Measurements from ENCODE around the gene DHH. TPM values are rescaled to one million over a fixed set of nuclear protein-coding genes. Genes with fewer than 3 reads are reported as not detected.
"Not testable (repeated sequence)": the region's sequence is repeated elsewhere in the genome, so short reads cannot be mapped to it uniquely, and the experiment has no call there.

The DHH gene
- total RNA-seq, 2 experiments from 2014 or later = 0.06 to 0.17 TPM

DNA sequence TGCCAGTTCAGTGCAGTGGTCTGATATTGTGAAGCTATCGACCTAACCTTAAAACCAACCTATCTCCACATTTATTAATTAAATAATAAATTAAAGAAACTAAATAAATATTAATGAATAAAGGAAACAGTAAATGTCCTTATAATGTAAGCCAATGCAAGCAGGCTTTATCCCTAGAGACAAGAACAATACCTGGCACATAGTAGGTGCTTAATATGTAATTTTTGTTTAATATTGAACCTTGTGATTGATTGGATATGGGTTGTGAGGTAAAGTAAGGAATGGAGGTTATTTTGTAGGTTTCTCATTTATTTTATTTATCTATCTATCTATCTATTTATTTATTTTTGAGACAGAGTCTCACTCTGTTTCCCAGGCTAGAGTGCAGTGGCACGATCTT lies 44.4 kb upstream of the DHH start:
- intact Hi-C loops (cut with micrococcal nuclease; ENCODE audit: unreplicated experiment) = no loop called here
- H3K79me2 ChIP-seq (ENCODE audit: insufficient read depth, low read depth, low read length) = peaks cover 10% of the 10 kb centered on the region
- no peak for DNase-seq (ENCODE audit: low spot score)
- H3K9me3 ChIP-seq (ENCODE audit: low read length) = no peaks in the 10 kb centered on the region
- no peaks in the 10 kb centered on the region for H4K20me1 ChIP-seq (ENCODE audit: insufficient read depth, low read length)
- ChIA-PET POLR2A (interaction anchor here (0.5 to 1.1 kb wide), 2 partner anchors 11 to 40 kb away, joined by 5 to 6 read pairs; no protein-coding TSS in a partner anchor), CTCF (ENCODE audit: unreplicated experiment) (no interaction called here)
- no peak overlapping the region for H3K4me2 ChIP-seq (ENCODE audit: low read length)
- TF ChIP-seq, protein P1, sequence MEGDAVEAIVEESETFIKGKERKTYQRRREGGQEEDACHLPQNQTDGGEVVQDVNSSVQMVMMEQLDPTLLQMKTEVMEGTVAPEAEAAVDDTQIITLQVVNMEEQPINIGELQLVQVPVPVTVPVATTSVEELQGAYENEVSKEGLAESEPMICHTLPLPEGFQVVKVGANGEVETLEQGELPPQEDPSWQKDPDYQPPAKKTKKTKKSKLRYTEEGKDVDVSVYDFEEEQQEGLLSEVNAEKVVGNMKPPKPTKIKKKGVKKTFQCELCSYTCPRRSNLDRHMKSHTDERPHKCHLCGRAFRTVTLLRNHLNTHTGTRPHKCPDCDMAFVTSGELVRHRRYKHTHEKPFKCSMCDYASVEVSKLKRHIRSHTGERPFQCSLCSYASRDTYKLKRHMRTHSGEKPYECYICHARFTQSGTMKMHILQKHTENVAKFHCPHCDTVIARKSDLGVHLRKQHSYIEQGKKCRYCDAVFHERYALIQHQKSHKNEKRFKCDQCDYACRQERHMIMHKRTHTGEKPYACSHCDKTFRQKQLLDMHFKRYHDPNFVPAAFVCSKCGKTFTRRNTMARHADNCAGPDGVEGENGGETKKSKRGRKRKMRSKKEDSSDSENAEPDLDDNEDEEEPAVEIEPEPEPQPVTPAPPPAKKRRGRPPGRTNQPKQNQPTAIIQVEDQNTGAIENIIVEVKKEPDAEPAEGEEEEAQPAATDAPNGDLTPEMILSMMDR (conservative IDR thresholded peaks at IDR 0.05; ENCODE audit: low read length) = no peak
- no peak for TF ChIP-seq EZH2phosphoT487 (IDR thresholded peaks at IDR 0.05; ENCODE audit: borderline replicate concordance, low read depth, low read length)
- BruUV-seq (replicated peaks) = no TSS peak
- H3K27ac ChIP-seq (ENCODE audit: low read depth, low read length, poor library complexity, severe bottlenecking) = no peak overlapping the region
- peaks cover 8% of the 10 kb centered on the region for H3K36me3 ChIP-seq (ENCODE audit: insufficient read depth, low read length)
- H3K4me3 ChIP-seq (ENCODE audit: low read depth, low read length, poor library complexity, severe bottlenecking) = no peak overlapping the region
- no peak overlapping the region for H2AFZ ChIP-seq (ENCODE audit: low read length)
- H3K9me2 ChIP-seq (ENCODE audit: insufficient read depth, low read length) = no peaks in the 10 kb centered on the region
- H3K4me1 ChIP-seq (ENCODE audit: insufficient read depth, low read length, poor library complexity, severe bottlenecking) = peaks cover under 1% of the 10 kb centered on the region

DNA sequence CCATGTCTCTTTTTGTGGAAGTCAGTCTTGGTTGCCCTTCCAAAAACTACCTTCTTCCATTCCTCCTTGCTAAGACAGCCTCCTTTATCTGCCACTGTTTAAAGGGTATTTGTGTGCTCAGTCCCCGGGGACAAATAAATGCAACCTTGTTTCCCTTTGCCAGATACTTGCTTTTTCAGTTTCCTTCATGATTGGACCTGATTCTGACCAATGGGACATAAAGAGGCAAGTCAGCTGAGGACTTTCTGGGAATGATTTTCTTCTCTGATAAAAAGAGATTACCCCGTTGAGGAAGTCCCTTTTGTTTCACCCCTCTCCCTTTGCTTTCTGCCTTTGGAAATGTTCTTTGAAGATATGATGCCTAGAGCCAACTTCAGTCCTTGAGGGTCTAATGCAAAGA lies 44.0 kb upstream of the DHH start:
- Histone ChIP-seq H3K27ac (ENCODE audit: low read depth, low read length, poor library complexity, severe bottlenecking) (no peak overlapping the region), H3K79me2 (ENCODE audit: insufficient read depth, low read depth, low read length) (peaks cover 14% of the 10 kb centered on the region), H3K4me2 (ENCODE audit: low read length) (no peak overlapping the region), H3K9me2 (ENCODE audit: insufficient read depth, low read length) (no peaks in the 10 kb centered on the region), H3K4me1 (ENCODE audit: insufficient read depth, low read length, poor library complexity, severe bottlenecking) (peaks cover 4% of the 10 kb centered on the region), H4K20me1 (ENCODE audit: insufficient read depth, low read length) (no peaks in the 10 kb centered on the region), H2AFZ (ENCODE audit: low read length) (no peak overlapping the region), H3K9me3 (ENCODE audit: low read length) (no peaks in the 10 kb centered on the region), H3K36me3 (ENCODE audit: insufficient read depth, low read length) (peaks cover 8% of the 10 kb centered on the region), H3K4me3 (ENCODE audit: low read depth, low read length, poor library complexity, severe bottlenecking) (no peak overlapping the region)
- POLR2A ChIA-PET = interaction anchor here (0.5 to 1.1 kb wide), 4 partner anchors 12 to 228 kb away, joined by 4 to 6 read pairs (median 5); no protein-coding TSS in a partner anchor
- TSS peak; percentile 44 for BruUV-seq (replicated peaks)
- CTCF ChIA-PET (ENCODE audit: unreplicated experiment) = no interaction called here
- intact Hi-C loops (cut with micrococcal nuclease; ENCODE audit: unreplicated experiment) = no loop called here
- no peak for DNase-seq (ENCODE audit: low spot score)
- TF ChIP-seq, protein P1 (conservative IDR thresholded peaks at IDR 0.05; ENCODE audit: low read length) = no peak
- no peak for TF ChIP-seq EZH2phosphoT487 (IDR thresholded peaks at IDR 0.05; ENCODE audit: borderline replicate concordance, low read depth, low read length)

DNA sequence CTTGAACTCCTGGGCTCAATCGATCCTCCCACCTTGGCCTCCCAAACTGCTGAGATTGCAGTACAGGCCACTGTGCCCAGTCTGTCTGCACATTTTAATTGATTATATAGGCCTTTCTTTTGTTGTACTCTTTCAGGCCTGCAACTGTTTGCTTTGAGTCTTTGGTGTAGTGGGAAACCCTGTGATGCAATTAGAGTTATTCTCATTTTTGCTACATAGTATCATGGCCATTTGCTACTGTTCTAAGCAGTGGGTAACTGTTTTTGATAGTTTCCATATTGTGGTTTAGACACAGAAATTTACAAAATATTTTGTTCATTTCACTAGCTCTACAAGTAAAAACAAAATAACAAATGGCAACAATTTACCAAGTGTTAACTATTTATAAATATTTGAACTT lies 42.9 kb upstream of the DHH start:
- POLR2A ChIA-PET = interaction anchor here (0.6 to 0.7 kb wide), 2 partner anchors 352 to 1724 kb away, joined by 3 read pairs; no protein-coding TSS in a partner anchor
- Histone ChIP-seq H3K4me2 (ENCODE audit: low read length) (no peak overlapping the region), H3K4me1 (ENCODE audit: insufficient read depth, low read length, poor library complexity, severe bottlenecking) (peaks cover 8% of the 10 kb centered on the region), H3K36me3 (ENCODE audit: insufficient read depth, low read length) (peaks cover 8% of the 10 kb centered on the region), H3K9me3 (ENCODE audit: low read length) (no peaks in the 10 kb centered on the region), H3K79me2 (ENCODE audit: insufficient read depth, low read depth, low read length) (peaks cover 25% of the 10 kb centered on the region), H3K27ac (ENCODE audit: low read depth, low read length, poor library complexity, severe bottlenecking) (no peak overlapping the region), H2AFZ (ENCODE audit: low read length) (no peak overlapping the region), H3K4me3 (ENCODE audit: low read depth, low read length, poor library complexity, severe bottlenecking) (no peak overlapping the region), H4K20me1 (ENCODE audit: insufficient read depth, low read length) (no peaks in the 10 kb centered on the region), H3K9me2 (ENCODE audit: insufficient read depth, low read length) (no peaks in the 10 kb centered on the region)
- CTCF ChIA-PET (ENCODE audit: unreplicated experiment) = no interaction called here
- intact Hi-C loops (cut with micrococcal nuclease; ENCODE audit: unreplicated experiment) = no loop called here
- no peak for DNase-seq (ENCODE audit: low spot score)
- BruUV-seq (replicated peaks) = no TSS peak
- TF ChIP-seq, protein P1 (conservative IDR thresholded peaks at IDR 0.05; ENCODE audit: low read length) = no peak
- no peak for TF ChIP-seq EZH2phosphoT487 (IDR thresholded peaks at IDR 0.05; ENCODE audit: borderline replicate concordance, low read depth, low read length)

DNA sequence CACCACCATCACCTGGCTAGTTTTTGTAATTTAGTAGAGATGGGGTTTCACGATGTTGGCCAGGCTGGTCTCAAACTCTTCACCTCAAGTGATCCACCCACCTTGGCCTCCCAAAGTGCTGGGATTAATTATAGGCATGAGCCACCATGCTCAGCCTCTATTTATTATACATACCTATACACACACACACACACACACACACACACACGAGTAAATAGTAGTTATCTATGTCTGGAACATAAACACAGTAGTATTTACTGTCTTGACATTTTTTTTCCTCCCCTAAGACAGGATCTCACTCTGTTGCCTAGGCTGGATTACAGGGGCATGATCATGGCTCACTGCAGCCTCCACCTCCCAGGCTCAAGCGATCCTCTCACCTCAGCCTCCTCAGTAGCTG lies 42.4 kb upstream of the DHH start:
- H3K27ac ChIP-seq (ENCODE audit: low read depth, low read length, poor library complexity, severe bottlenecking); H3K4me1 ChIP-seq (ENCODE audit: insufficient read depth, low read length, poor library complexity, severe bottlenecking); DNase-seq (ENCODE audit: low spot score); H3K4me3 ChIP-seq (ENCODE audit: low read depth, low read length, poor library complexity, severe bottlenecking); H3K9me3 ChIP-seq (ENCODE audit: low read length); CTCF ChIA-PET (ENCODE audit: unreplicated experiment); BruUV-seq (replicated peaks); H2AFZ ChIP-seq (ENCODE audit: low read length); H3K36me3 ChIP-seq (ENCODE audit: insufficient read depth, low read length); H3K4me2 ChIP-seq (ENCODE audit: low read length); H3K9me2 ChIP-seq (ENCODE audit: insufficient read depth, low read length); H4K20me1 ChIP-seq (ENCODE audit: insufficient read depth, low read length); intact Hi-C loops (cut with micrococcal nuclease; ENCODE audit: unreplicated experiment): not testable (repeated sequence)
- peaks cover 30% of the 10 kb centered on the region for H3K79me2 ChIP-seq (ENCODE audit: insufficient read depth, low read depth, low read length)
- POLR2A ChIA-PET = interaction anchor here (0.6 to 0.7 kb wide), 2 partner anchors 1158 to 1724 kb away, joined by 3 to 5 read pairs; no protein-coding TSS in a partner anchor
